HL-60 (cell line): ENCODE data around the gene NRXN3.

Experiments used
- GABPA ChIP-seq: IDR thresholded peaks from 2 replicates; pipeline ENCODE4 v1.6.1; 2012; ENCODE audit warnings: low read depth
- POLR2AphosphoS5 ChIP-seq: IDR thresholded peaks from 2 replicates; pipeline ENCODE4 v1.6.1; 2012; ENCODE audit warnings: low read depth
- REST ChIP-seq: IDR thresholded peaks from 2 replicates; pipeline ENCODE4 v1.6.1; 2012; ENCODE audit warnings: low read depth; ENCODE audit not compliant: insufficient replicate concordance
- SPI1 ChIP-seq: IDR thresholded peaks from 2 replicates; pipeline ENCODE4 v1.6.1; 2012; ENCODE audit warnings: low read depth, mild to moderate bottlenecking, borderline replicate concordance
- TF ChIP-seq, protein P1 (sequence below): IDR thresholded peaks from one replicate; pipeline ENCODE4 v1.5.1; 2011; ENCODE audit warnings: low read length, control low read depth, inconsistent platforms; ENCODE audit not compliant: insufficient read depth

DNA sequence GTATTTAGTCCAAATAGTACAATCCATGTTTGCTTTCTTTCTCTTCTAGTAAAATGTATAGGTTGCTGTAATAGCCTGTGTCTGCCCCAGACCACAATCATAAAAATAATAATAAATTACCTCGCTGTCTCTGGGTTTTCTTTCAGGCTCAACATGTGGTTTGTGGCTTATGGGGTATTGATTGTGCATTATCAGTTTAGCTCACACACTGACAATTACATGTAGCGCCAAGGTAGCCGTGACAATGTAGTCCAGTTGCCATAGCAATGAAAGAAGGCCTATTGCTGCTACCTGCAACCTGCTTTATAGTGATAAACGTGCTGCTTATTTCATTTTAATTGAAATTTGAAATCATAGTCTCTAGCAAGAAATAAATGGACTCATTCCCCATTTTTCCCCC is 1009.8 kb downstream of the NRXN3 start:
- TF ChIP-seq, protein P1, sequence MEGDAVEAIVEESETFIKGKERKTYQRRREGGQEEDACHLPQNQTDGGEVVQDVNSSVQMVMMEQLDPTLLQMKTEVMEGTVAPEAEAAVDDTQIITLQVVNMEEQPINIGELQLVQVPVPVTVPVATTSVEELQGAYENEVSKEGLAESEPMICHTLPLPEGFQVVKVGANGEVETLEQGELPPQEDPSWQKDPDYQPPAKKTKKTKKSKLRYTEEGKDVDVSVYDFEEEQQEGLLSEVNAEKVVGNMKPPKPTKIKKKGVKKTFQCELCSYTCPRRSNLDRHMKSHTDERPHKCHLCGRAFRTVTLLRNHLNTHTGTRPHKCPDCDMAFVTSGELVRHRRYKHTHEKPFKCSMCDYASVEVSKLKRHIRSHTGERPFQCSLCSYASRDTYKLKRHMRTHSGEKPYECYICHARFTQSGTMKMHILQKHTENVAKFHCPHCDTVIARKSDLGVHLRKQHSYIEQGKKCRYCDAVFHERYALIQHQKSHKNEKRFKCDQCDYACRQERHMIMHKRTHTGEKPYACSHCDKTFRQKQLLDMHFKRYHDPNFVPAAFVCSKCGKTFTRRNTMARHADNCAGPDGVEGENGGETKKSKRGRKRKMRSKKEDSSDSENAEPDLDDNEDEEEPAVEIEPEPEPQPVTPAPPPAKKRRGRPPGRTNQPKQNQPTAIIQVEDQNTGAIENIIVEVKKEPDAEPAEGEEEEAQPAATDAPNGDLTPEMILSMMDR, result no peak
- TF ChIP-seq POLR2AphosphoS5 (no peak), REST (no peak), GABPA (no peak), SPI1 (no peak)
